Measurements from ENCODE around the gene MAGEF1. TPM values are rescaled to one million over a fixed set of nuclear protein-coding genes. Genes with fewer than 3 reads are reported as not detected.

The MAGEF1 gene
- total RNA-seq, 1 experiment from 2014 or later, result 31.9 TPM

GRCh38 chr3:184682671-184683070 lies 29.2 kb downstream of the MAGEF1 start:
- no peak overlapping the region for H4K8ac ChIP-seq (replicated peaks; ENCODE audit: insufficient read length, low read depth, low read length)
- no peak overlapping the region for H2AK5ac ChIP-seq (ENCODE audit: insufficient read length, low read length)
- no peak overlapping the region for H4K91ac ChIP-seq (ENCODE audit: insufficient read length, low read depth, low read length)
- H3K9me3 Mint-ChIP-seq, result peaks cover 2 to 4% of the 10 kb centered on the region in 2 experiments; a peak in 2 of 5 replicates
- H2BK5ac ChIP-seq (ENCODE audit: insufficient read length, low read length), result no peak overlapping the region
- no peak overlapping the region for H3K14ac ChIP-seq (ENCODE audit: insufficient read depth, low read length)
- no peak overlapping the region for H3K18ac ChIP-seq (ENCODE audit: insufficient read length, low read depth, low read length)
- no peak overlapping the region for H4K5ac ChIP-seq (ENCODE audit: insufficient read length, low read depth, low read length)
- no peak overlapping the region for H3T11ph ChIP-seq (ENCODE audit: low read length)
- TF ChIP-seq CTCF (conservative IDR thresholded peaks at IDR 0.05), result no peak
- H3K27ac Mint-ChIP-seq, result no peak overlapping the region
- no peak overlapping the region for H2AFZ ChIP-seq (ENCODE audit: low read length)
- H3K4me3 Mint-ChIP-seq, result no peak overlapping the region
- H2BK12ac ChIP-seq (ENCODE audit: insufficient read length, low read depth, low read length), result no peak overlapping the region
- DNase-seq, result no peak
- no peaks in the 10 kb centered on the region for H3K23me2 ChIP-seq (ENCODE audit: insufficient read length, low read depth, low read length, poor library complexity, severe bottlenecking)
- H2BK15ac ChIP-seq (ENCODE audit: low read depth, low read length), result no peak overlapping the region
- peaks cover 22 to 35% of the 10 kb centered on the region in 2 experiments for H3K4me1 Mint-ChIP-seq
- H3K9me3 ChIP-seq (ENCODE audit: control insufficient read depth, low read depth, low read length), result no peaks in the 10 kb centered on the region
- peaks cover 29% of the 10 kb centered on the region for H3K27me3 Mint-ChIP-seq (ENCODE audit: low read depth)
- WGBS (ENCODE audit: extremely low coverage, insufficient read length, low lambda C conversion rate), result no CpG with 5 or more reads among the region's 11 CpGs
- H3K9ac ChIP-seq (ENCODE audit: extremely low read depth, insufficient read length, low read length), result no peak overlapping the region
- no peak overlapping the region for H2BK20ac ChIP-seq (ENCODE audit: low read depth, low read length, poor library complexity, severe bottlenecking)
- no peaks in the 10 kb centered on the region for H4K20me1 ChIP-seq (ENCODE audit: control insufficient read depth, insufficient read depth, insufficient read length)
- H3K4ac ChIP-seq (ENCODE audit: low read depth, low read length), result no peak overlapping the region
- no peak overlapping the region for H3K4me2 ChIP-seq (ENCODE audit: insufficient read depth, insufficient read length, low read length)
- no peak overlapping the region for H3K27ac ChIP-seq (ENCODE audit: insufficient read length, low read depth, low read length)
- no peak overlapping the region for H3K56ac ChIP-seq (ENCODE audit: insufficient read length, low read depth, low read length)
- H2BK120ac ChIP-seq (ENCODE audit: low read depth, low read length, poor library complexity, severe bottlenecking), result no peak overlapping the region
- H3K36me3 Mint-ChIP-seq (ENCODE audit: insufficient read depth in 1 of 3, low read depth in 3 of 3), result no peaks in the 10 kb centered on the region; a peak in 1 of 7 replicates
- H3K27me3 ChIP-seq (ENCODE audit: insufficient read depth, low read length), result no peaks in the 10 kb centered on the region
- no peak overlapping the region for H3K23ac ChIP-seq (ENCODE audit: insufficient read length, low read depth, low read length)
- peaks cover 7% of the 10 kb centered on the region; the same call in 1 of the 2 replicates for H3K4me1 ChIP-seq (ENCODE audit: insufficient read depth, low read length)
- no peaks in the 10 kb centered on the region for H3K79me2 ChIP-seq (ENCODE audit: insufficient read depth, low read length)
- H3K79me1 ChIP-seq (ENCODE audit: insufficient read depth, low read depth, low read length, poor library complexity, severe bottlenecking), result no peaks in the 10 kb centered on the region
